ENCODE measurements around the gene HRCT1. TPM values are rescaled to one million over a fixed set of nuclear protein-coding genes. Genes with fewer than 3 reads are reported as not detected.

The HRCT1 gene
- total and polyA plus RNA-seq, 2 donors (not counting 3 experiments of a cell fraction or from before 2014, with no cell fraction given): 1.2 to 7.0 TPM

DNA sequence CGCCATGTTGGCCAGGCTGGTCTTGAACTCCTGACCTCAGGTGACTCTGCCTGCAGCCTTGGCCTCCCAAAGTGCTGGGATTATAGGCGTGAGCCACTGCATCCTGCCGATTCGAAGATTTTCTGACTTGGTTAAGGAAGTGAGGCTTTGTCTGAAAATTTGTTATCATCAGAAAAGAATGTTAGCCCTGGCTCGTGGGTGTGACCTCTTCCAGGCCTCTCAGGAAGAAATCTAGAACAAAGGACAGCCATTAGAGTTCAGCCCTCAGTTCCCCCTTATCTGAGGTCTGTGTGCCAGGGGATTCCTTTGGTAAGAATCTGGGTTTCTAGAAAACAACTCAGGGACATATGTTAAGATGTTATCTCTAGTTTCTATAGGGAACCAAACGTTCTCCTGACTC, 45.7 kb downstream of the HRCT1 start:
- Histone ChIP-seq H3K4me2 (ENCODE audit: insufficient read depth, low read length) (peak overlapping the region; percentile 49), H3K27ac (ENCODE audit: insufficient read depth, low read depth, low read length) (peak overlapping the region; percentile 85), H3K9ac (replicated peaks; ENCODE audit: extremely low read depth, insufficient read depth, low read length) (peak overlapping the region; percentile 12), H3K4me3 (replicated peaks in 1 of 3; ENCODE audit: insufficient read depth in 1 of 3, low read depth in 1 of 3, low read length in 3 of 3) (no peak overlapping the region), H3K79me2 (ENCODE audit: control insufficient read depth, insufficient read depth, low read length) (no peaks in the 10 kb centered on the region), H3K9me3 (replicated peaks; ENCODE audit: control insufficient read depth, insufficient read depth, low read length) (no peaks in the 10 kb centered on the region), H3K27me3 (ENCODE audit: control insufficient read depth in 2 of 2, insufficient read depth in 2 of 2, low read length in 2 of 2) (no peaks in the 10 kb centered on the region), H4K20me1 (replicated peaks; ENCODE audit: control insufficient read depth, extremely low read depth, insufficient read depth, low read length) (no peaks in the 10 kb centered on the region), H3K4me1 (ENCODE audit: control insufficient read depth, extremely low read depth, insufficient read depth, low read length) (peaks cover 39% of the 10 kb centered on the region), H3K9me1 (replicated peaks; ENCODE audit: control insufficient read depth, extremely low read depth, insufficient read depth, low read length) (no peaks in the 10 kb centered on the region), H3K36me3 (ENCODE audit: control insufficient read depth in 2 of 2, extremely low read depth in 1 of 2, insufficient read depth in 2 of 2, low read length in 2 of 2) (no peaks in the 10 kb centered on the region), H2AFZ (ENCODE audit: low read depth, low read length) (peak overlapping the region; percentile 14)
- peak; percentile 95 for TF ChIP-seq GATA2 (IDR thresholded peaks at IDR 0.05; ENCODE audit: insufficient read depth, insufficient read length, low read depth, low read length)
- TF ChIP-seq JUN (IDR thresholded peaks at IDR 0.05; ENCODE audit: borderline replicate concordance, insufficient read depth, insufficient read length, low read depth): peak; percentile 79
- TF ChIP-seq POLR2AphosphoS5 (IDR thresholded peaks at IDR 0.05; ENCODE audit: insufficient read depth, low read depth, low read length): peak; percentile 54
- TF ChIP-seq POLR2A (IDR thresholded peaks at IDR 0.05; ENCODE audit: low read depth, low read length): peak; percentile 27
- no peak for TF ChIP-seq MYC (IDR thresholded peaks at IDR 0.05; ENCODE audit: low read depth, low read length)
- TF ChIP-seq CTCF (IDR thresholded peaks at IDR 0.05; ENCODE audit: extremely low read depth in 1 of 2, insufficient read depth in 1 of 2, low read depth in 1 of 2, low read length in 2 of 2): no peak
- no peak for TF ChIP-seq MAX (IDR thresholded peaks at IDR 0.05; ENCODE audit: insufficient read depth, insufficient read length)
- peak; percentile 44 for TF ChIP-seq FOS (IDR thresholded peaks at IDR 0.05; ENCODE audit: borderline replicate concordance, insufficient read depth, low read length)
- TF ChIP-seq EZH2 (IDR thresholded peaks at IDR 0.05; ENCODE audit: borderline replicate concordance, low read depth, low read length, severe bottlenecking): no peak
- CTCF ChIA-PET: interaction anchor here (1.0 to 2.8 kb wide), 11 partner anchors 40 to 215 kb away, joined by 3 to 21 read pairs (median 5); partner anchors contain the start of gene SPAAR
- FAIRE-seq (peak; percentile 86), DNase-seq (ENCODE audit: low read depth, low spot score) (peak; percentile 88)
- intact Hi-C loops (cut with micrococcal nuclease) (no loop called here), dilution Hi-C loops (cut with MboI; ENCODE audit: extremely low pct_ligation_motif_present, low sequenced_read_pairs) (no loop called here)
- no TSS peak for BruUV-seq (replicated peaks)
- POLR2A ChIA-PET: interaction anchor here (0.9 kb wide), 1 partner anchor 151 kb away, joined by 3 read pairs; no protein-coding TSS in a partner anchor
